SIG-M5 (cell line): ENCODE results near the gene UBASH3A.
A peak's percentile ranks its signal among the peaks of the same experiment; 100 is the strongest.

Experiments used
- DNase-seq: peaks from one replicate; lab custom pipeline; 2025; lab: John Stamatoyannopoulos, UW

Gene UBASH3A

GRCh38 chr21:42491328-42491727 is 87.6 kb downstream of the UBASH3A start:
- no peak for DNase-seq

GRCh38 chr21:42492201-42492600 is 88.5 kb downstream of the UBASH3A start:
- DNase-seq = no peak

GRCh38 chr21:42493109-42494060 is 89.7 kb downstream of the UBASH3A start:
- DNase-seq = no peak

- DNase-seq = no peak
Measured at GRCh38 chr21:42495027-42495426, 91.3 kb downstream of the UBASH3A start.

GRCh38 chr21:42495765-42496119 is 92.0 kb downstream of the UBASH3A start:
- DNase-seq = no peak

GRCh38 chr21:42496120-42496838 is 92.6 kb downstream of the UBASH3A start, which contains the start of gene RSPH1:
RSPH1 (minus strand) TSS chr21:42496224; CDS start chr21:42496186, 38 bp downstream.
- peak; percentile 81 for DNase-seq

- no peak for DNase-seq
Measured at GRCh38 chr21:42496839-42497202, 93.1 kb downstream of the UBASH3A start.
